ENCODE measurements around the gene NPIPB2.

- no peak for TF ChIP-seq EZH2phosphoT487 (IDR thresholded peaks at IDR 0.05; ENCODE audit: low read length)
- TF ChIP-seq CTCF (IDR thresholded peaks at IDR 0.05; ENCODE audit: low read length): no peak
Measured at GRCh38 chr16:11877374-11877773, 64.5 kb downstream of the NPIPB2 start.
